ENCODE data around the gene FOS.

- TF ChIP-seq ZFP30 (CRISPR knock-in tag; IDR thresholded peaks at IDR 0.05), result no peak
- no peak for TF ChIP-seq TSHZ2 (CRISPR knock-in tag; IDR thresholded peaks at IDR 0.05)
- TF ChIP-seq ZNF70 (CRISPR knock-in tag; IDR thresholded peaks at IDR 0.05), result no peak
- TF ChIP-seq RARB (CRISPR knock-in tag; IDR thresholded peaks at IDR 0.05), result no peak
- no peak for TF ChIP-seq CREB5 (CRISPR knock-in tag; IDR thresholded peaks at IDR 0.05; ENCODE audit: low read depth)
- TF ChIP-seq ARNTL (CRISPR knock-in tag; IDR thresholded peaks at IDR 0.05; ENCODE audit: borderline replicate concordance, low read depth), result no peak
- TF ChIP-seq ZFP3 (CRISPR knock-in tag; IDR thresholded peaks at IDR 0.05), result no peak
- no peak for TF ChIP-seq PPARA (CRISPR knock-in tag; IDR thresholded peaks at IDR 0.05; ENCODE audit: borderline replicate concordance)
- TF ChIP-seq TOX (CRISPR knock-in tag; IDR thresholded peaks at IDR 0.05; ENCODE audit: borderline replicate concordance), result no peak
- TF ChIP-seq OSR1 (CRISPR knock-in tag; IDR thresholded peaks at IDR 0.05), result no peak
- no peak for TF ChIP-seq BACH2 (CRISPR knock-in tag; IDR thresholded peaks at IDR 0.05; ENCODE audit: borderline replicate concordance)
- peak; percentile 9; the same call in 1 of the 2 replicates for TF ChIP-seq PATZ1 (CRISPR knock-in tag; IDR thresholded peaks at IDR 0.05; ENCODE audit: borderline replicate concordance)
Measured at GRCh38 chr14:75277815-75278421, 710 bp upstream of the FOS start.

Data from SK-N-SH treated with all-trans-retinoic acid at 6 μM for 48 hours (cell line).